Measurements from ENCODE around the gene ZNF10.

Gene ZNF10

DNA sequence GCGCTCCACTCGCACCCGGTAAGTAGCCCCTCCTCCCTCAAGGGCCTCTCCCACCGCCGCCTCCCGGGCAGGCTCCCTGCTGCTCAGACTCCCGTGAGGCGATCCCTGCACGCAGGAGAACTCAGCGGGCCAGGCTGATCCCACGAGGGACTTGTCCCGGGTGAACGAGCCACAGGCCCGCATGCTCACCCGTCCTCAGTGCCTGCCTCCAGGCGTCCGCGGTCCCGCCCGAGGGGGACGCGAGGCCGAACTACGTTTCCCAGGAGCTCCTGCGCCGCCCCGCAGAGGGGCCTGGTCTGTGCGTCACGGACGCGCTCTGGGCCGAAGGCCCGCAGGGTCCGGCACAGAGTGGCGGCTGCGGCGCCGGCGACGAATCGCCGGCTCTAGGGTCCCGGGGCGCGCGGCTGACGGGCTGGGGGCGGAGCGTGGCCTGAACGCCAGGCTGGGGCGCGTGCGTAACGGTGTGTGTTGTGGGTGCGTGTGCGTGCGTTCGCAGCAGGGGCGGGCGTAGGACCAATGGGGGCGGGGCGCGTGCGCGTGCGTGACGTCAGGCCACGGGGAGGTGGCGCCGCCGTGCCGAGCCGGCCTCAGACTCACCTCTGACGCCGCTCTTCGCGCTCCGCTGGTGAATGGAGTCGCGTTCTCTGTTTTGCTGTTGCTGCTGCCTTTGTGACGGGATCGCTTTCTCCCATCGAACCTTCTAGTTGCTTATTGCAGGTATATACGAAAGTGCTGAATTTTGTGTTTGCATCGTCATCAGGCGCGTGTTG lies at the start of gene ZNF10, which contains the start of gene ZNF891:
Gene ZNF10 (plus strand): TSS at position 590 of the 770 bp plus-strand sequence. CDS start 13,866 bp downstream, outside the sequence.
Gene ZNF891 (minus strand): TSS at position 237 of the 770 bp plus-strand sequence. CDS start 8,356 bp downstream, outside the sequence.
- DNase-seq, result peak; percentile 77

- no peak for DNase-seq
Observed at GRCh38 chr12:133081159-133081780, 49.2 kb upstream of the ZNF10 start.

GRCh38 chr12:133083345-133083744 lies 47.1 kb upstream of the ZNF10 start:
- no peak for DNase-seq

GRCh38 chr12:133105620-133106019 lies 24.8 kb upstream of the ZNF10 start:
- no peak for DNase-seq

GRCh38 chr12:133106253-133106652 lies 24.2 kb upstream of the ZNF10 start:
- no peak for DNase-seq

DNA sequence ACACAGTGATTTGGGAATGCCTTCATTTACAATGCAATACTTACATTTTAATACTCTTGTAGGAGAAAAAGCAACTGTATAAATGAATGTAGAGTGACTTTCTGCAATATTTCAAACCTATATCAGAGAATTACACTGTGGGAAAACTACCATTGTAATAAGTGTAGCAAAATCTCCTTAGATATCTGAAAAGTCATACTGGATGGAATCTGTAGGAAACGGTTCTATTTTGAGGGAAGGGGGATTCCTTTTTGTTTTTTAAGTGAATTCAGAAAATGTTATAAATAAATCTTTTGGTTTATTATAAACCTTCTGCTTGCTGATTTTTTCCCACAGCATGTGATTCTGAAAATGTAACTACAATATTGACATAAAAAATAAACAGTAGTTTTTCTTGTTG lies 23.3 kb upstream of the ZNF10 start:
- no peak for DNase-seq

GRCh38 chr12:133108150-133108549 lies 22.3 kb upstream of the ZNF10 start:
- no peak for DNase-seq

DNA sequence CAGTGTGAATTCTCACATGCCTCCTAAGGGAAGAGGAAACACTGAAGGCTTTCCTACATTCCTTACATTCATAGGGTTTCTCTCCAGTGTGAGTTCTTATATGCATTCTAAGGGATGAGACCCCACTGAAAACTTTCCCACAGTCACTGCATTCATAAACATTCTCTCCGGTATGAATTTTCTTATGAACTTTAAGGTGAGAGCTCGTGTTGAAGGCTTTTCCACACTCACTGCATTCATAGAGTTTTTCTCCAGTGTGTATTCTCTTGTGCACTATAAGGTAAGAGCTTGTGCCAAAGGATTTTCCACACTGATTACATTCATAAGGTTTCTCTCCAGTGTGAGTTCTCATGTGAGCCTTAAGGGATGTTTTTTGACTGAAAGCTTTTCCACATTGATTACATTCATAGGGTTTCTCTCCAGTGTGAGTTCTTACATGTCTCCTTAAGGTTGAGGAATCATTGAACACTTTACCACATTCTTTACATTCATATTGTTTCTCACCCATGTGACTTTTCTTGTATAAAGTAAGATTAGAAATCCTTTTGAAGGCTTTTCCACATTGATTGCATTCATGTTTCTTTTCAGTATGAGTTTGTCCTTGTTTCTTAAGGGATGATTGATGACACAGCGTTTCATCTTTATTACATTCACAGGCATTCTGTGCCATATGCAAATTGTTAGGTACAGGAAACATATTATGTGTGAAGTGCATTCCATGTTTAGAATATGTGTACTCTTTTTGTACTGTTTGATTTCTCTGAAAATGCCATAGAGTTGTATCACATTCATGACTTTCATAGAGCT lies 9.8 kb upstream of the ZNF10 start:
- DNase-seq, result no peak

DNA sequence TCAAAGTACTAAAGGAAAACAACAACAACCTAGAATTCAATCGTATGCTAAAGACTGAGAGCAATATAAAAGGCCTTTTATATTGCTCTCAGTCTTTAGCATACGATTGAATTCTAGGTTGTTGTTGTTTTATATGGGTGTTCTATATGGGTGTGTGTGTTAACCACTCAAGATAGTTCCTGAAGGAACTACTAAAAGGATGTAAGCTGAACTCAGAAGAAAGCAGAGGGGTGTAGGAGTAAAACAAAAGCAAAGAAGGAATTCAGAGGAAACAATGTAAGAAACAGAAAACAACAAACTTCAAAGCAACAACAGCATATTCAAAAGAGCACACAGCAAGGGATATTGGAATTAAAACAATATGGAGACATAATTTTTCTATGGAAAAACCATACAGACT lies 5.8 kb upstream of the ZNF10 start:
- no peak for DNase-seq

- DNase-seq, result no peak
Observed at GRCh38 chr12:133129368-133130037, 924 bp upstream of the ZNF10 start.

- DNase-seq, result no peak
Observed at GRCh38 chr12:133130808-133131128, 341 bp downstream of the ZNF10 start.

GRCh38 chr12:133135747-133136146 lies 5.3 kb downstream of the ZNF10 start:
- DNase-seq, result no peak

- no peak for DNase-seq
Observed at GRCh38 chr12:133145981-133146380, 15.6 kb downstream of the ZNF10 start.

DNA sequence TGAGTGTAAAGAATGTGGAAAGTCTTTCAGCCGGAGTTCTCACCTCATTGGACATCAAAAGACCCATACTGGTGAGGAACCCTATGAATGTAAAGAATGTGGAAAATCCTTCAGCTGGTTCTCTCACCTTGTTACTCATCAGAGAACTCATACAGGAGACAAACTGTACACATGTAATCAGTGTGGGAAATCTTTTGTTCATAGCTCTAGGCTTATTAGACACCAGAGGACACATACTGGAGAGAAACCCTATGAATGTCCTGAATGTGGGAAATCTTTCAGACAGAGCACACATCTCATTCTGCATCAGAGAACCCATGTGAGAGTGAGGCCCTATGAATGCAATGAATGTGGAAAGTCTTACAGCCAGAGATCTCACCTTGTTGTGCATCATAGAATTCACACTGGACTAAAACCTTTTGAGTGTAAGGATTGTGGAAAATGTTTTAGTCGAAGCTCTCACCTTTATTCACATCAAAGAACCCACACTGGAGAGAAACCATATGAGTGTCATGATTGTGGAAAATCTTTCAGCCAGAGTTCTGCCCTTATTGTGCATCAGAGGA lies 25.8 kb downstream of the ZNF10 start:
- no peak for DNase-seq

DNA sequence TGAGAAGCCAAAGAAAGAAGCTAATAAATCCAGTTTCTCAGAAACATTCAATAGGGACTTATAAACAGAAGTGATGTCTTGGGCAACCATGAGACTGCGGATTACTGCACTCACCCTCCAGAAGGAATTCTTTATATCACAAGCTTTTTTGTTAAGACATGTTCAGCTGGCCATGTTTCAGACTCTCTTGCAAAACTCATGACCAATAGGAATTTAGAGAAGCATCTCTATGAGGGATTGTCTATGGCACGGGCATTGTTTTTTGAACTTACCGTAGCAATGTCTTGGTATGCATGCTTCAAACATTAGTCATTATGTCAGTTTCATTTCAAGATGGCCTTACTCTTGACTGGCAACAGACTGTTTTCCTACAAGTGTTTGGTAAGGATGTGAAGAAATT lies 35.3 kb downstream of the ZNF10 start:
- no peak for DNase-seq

GRCh38 chr12:133172491-133172890 lies 42.1 kb downstream of the ZNF10 start:
- DNase-seq, result no peak

GRCh38 chr12:133174901-133175300 lies 44.5 kb downstream of the ZNF10 start:
- no peak for DNase-seq

DNA sequence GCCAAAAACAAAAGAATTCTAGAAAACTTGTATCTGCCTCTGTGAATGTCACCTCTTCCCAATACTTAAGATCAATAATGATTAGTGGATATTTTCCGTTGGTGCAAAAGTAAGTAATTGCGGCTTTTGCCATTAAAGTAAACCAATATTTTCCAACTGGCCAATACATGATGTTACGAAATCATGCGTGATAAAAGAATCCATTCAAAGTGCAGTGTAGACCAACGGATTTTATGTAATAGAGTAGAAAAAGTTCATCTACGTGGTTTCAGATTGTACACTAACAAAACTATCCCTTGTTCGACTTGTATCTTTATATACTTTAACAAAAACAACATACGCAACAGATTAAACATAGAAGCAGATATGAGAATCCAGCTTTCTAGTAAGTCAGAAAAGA lies 50.2 kb downstream of the ZNF10 start:
- no peak for DNase-seq

- peak; percentile 63 for DNase-seq
Observed at GRCh38 chr12:133181238-133181959, 51.0 kb downstream of the ZNF10 start, which contains the start of gene ZNF268. ZNF268 (plus strand) TSS chr12:133181495; CDS start chr12:133181998, 503 bp downstream.

DNA sequence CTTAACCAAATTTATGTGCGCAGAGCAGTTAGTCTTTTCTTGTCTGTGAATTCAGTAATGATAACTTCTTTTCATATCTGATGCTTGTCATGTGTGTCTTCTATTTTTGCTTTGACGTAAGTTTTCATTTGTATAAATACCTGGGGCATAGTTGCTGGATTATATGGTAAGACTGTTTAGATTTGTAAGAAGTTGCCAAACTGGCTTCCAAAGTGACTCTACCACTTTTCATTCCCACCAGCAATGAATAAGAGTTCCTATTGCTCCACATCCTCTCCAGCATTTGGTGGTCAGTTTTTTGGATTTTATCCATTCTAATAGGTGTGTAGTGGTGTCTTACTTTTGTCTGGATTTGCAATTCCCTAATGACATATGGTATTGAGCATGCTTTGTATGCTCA lies 59.7 kb downstream of the ZNF10 start:
- DNase-seq, result no peak

DNA sequence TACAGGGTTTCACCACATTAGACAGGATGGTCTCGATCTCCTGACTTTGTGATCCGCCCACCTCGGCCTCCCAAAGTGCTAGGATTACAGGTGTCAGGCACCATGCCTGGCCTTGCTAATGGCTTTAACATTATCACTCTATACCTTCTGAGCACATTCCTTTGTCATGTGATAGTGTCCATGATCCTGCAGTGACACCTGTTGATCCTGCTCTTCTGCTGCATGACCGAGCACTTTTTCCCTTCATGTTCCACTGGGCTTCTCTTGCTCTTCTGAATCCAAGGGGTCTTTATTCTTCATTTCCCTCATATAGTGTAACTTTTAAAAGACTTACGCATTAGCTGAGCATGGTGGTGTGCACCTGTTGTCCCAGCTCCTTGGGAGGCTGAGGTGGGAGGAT lies 62.4 kb downstream of the ZNF10 start:
- DNase-seq, result no peak

- no peak for DNase-seq
Observed at GRCh38 chr12:133201888-133202287, 71.5 kb downstream of the ZNF10 start.

Measured in DMS 273 treated with DMSO at 0.1 percent for 48 hours (cell line).